Choroid plexus epithelial cell (primary cell): Measurements from ENCODE around the gene FHOD3.

Experiments
- DNase-seq: peaks from one replicate; pipeline ENCODE4 v3.0.0-alpha.2; 2010; ENCODE audit warnings: low read depth
- H3K4me3 ChIP-seq: 2 replicates; pipeline ENCODE4 v1.5.1; 2011; ENCODE audit warnings: low read depth, mild to moderate bottlenecking, control low read depth, low read length, moderate library complexity
- CTCF ChIP-seq: conservative IDR thresholded peaks from 2 replicates; pipeline ENCODE4 v1.5.1; 2011; ENCODE audit warnings: low read depth, mild to moderate bottlenecking, control low read depth, inconsistent platforms, low read length, moderate library complexity

FHOD3 gene

GRCh38 chr18:36532815-36533214 is 235.3 kb downstream of the FHOD3 start:
- TF ChIP-seq CTCF, result no peak
- no peak overlapping the region for H3K4me3 ChIP-seq
- no peak for DNase-seq

GRCh38 chr18:36533446-36534153 is 236.1 kb downstream of the FHOD3 start:
- TF ChIP-seq CTCF, result no peak
- DNase-seq, result no peak
- no peak overlapping the region for H3K4me3 ChIP-seq

- DNase-seq, result no peak
- no peak overlapping the region for H3K4me3 ChIP-seq
- TF ChIP-seq CTCF, result no peak
Measured at GRCh38 chr18:36534154-36534688, 236.7 kb downstream of the FHOD3 start.

- no peak overlapping the region for H3K4me3 ChIP-seq
- no peak for TF ChIP-seq CTCF
- no peak for DNase-seq
Measured at GRCh38 chr18:36535202-36535935, 237.9 kb downstream of the FHOD3 start.

- TF ChIP-seq CTCF, result no peak
- H3K4me3 ChIP-seq, result no peak overlapping the region
- DNase-seq, result no peak
Measured at GRCh38 chr18:36536426-36536825, 238.9 kb downstream of the FHOD3 start.

- H3K4me3 ChIP-seq, result no peak overlapping the region
- no peak for TF ChIP-seq CTCF
- DNase-seq, result no peak
Measured at GRCh38 chr18:36537289-36537688, 239.8 kb downstream of the FHOD3 start.
